Gastroesophageal sphincter (tissue), 4 donors: Measurements from ENCODE around the gene CHAC1. TPM values are rescaled to one million over a fixed set of nuclear protein-coding genes. Genes with fewer than 3 reads are reported as not detected.

Source experiments
- ATAC-seq: fragments of 150-250 bp; one replicate; pipeline ENCODE4 v1.9.1; 2016; ENCODE audit warnings: mild to moderate bottlenecking, moderate library complexity
- H3K27ac ChIP-seq, 4 donors: fragments of 200-600 bp; sonication (generic) in 3 of 4; 1 replicate in 3 of 4; 2 replicates in 1 of 4; pipeline ENCODE4 v1.5.1; 2016 to 2019
- H3K27me3 ChIP-seq: fragments of 200-600 bp; sonication (generic); one replicate; pipeline ENCODE4 v1.5.1; 2019
- H3K36me3 ChIP-seq, 2 donors: fragments of 200-600 bp; sonication (generic); one replicate each; pipeline ENCODE4 v1.5.1; 2019; ENCODE audit warnings: control low read depth in 1 of 2
- H3K4me1 ChIP-seq, 3 donors: fragments of 200-600 bp; sonication (generic); 1 replicate in 2 of 3; 2 replicates in 1 of 3; pipeline ENCODE4 v1.5.1; 2016 to 2019; ENCODE audit warnings: control low read depth in 2 of 3
- H3K4me3 ChIP-seq, 2 donors: fragments of 200-600 bp; sonication (generic); one replicate each; pipeline ENCODE4 v1.5.1; 2019; ENCODE audit warnings: mild to moderate bottlenecking in 1 of 2, moderate library complexity in 1 of 2
- H3K9me3 ChIP-seq, 3 donors: fragments of 200-600 bp; sonication (generic); one replicate each; pipeline ENCODE4 v1.5.1; 2017 to 2019; ENCODE audit warnings: control low read depth in 2 of 3
- EP300 ChIP-seq: sonication (generic); formaldehyde crosslinking; IDR thresholded peaks from one replicate; pipeline ENCODE4 v1.6.1; 2017; ENCODE audit warnings: antibody characterized with exemption, mild to moderate bottlenecking
- POLR2A ChIP-seq, 2 donors: fragments of 450-650 bp; IDR thresholded peaks; one replicate each; pipeline ENCODE4 v1.6.1; 2017; ENCODE audit warnings: antibody characterized with exemption in 2 of 2, mild to moderate bottlenecking in 2 of 2, moderate library complexity in 1 of 2
- POLR2AphosphoS5 ChIP-seq: sonication (generic); formaldehyde crosslinking; IDR thresholded peaks from one replicate; pipeline ENCODE4 v1.6.1; 2017; ENCODE audit warnings: antibody characterized with exemption
- WGBS, 2 donors: methylation state at CpG; one replicate each; pipeline ENCODE4 v1.1.5; 2018; ENCODE audit warnings: low coverage in 1 of 2; 5-methylcytosine and 5-hydroxymethylcytosine counted together
- total RNA-seq, 4 donors: library from RNA; depleted of rRNA; stranded (reverse); fragments of >200 nt; gene quantifications; one replicate each; pipeline ENCODE4 v1.1.0, GENCODE V29; 2016
- TF ChIP-seq, protein P1 (sequence below), 4 experiments: fragments of 200-600 bp in 2 of 4; fragments of 450-650 bp in 2 of 4; sonication (generic) in 1 of 4; IDR thresholded peaks; one replicate each; pipeline ENCODE4 v1.5.1; 2017 to 2019; ENCODE audit warnings: antibody characterized with exemption in 4 of 4, mild to moderate bottlenecking in 2 of 4, moderate library complexity in 2 of 4

The CHAC1 gene
- total RNA-seq, 4 donors from 2014 or later, result 0.54 to 1.8 (median 1.5) TPM

DNA sequence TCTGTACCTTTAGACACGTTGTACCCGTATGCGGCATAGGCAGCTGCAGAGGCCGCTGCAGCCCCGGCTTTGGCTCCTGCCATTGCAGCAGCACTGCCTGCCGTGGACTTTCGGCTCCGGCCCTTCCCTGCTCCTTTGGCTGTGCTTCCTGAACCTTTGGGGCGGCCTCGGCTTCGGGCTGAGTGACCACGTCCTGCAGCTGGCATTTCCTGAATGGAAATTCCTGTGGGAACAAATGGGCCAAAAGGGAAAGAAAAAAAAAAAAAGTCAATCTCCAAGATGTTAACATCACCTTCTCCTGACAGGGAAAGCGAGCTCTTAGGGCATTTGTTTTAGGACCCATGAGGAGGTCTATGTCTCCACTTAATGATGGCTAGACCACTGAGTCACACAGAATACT, 29.6 kb downstream of the CHAC1 start:
- no peak for ATAC-seq
- H3K27ac ChIP-seq, result no peak overlapping the region
- WGBS, 2 donors, result 81 to 100% methylated on average over 2 to 9 of the region's 13 CpGs

DNA sequence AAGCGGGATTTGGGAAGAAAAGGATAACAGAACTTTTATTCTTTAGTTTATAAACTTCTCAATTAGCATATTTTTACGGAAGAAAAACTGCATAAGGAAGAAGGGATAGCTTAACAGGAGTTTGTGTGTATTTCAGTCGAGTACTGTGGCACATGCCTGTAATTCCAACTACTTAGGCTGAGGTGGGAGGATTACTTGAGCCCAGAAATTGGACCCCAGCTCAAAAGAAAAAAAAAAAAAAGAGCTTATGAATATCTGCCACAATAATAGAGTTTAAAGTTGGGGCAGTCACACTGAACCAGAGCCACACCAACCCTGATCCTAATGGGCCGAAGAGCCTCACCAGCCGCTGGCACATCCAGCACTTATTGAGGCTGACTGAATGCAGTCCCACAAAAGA, 31.1 kb downstream of the CHAC1 start:
- Histone ChIP-seq H3K27ac (no peak overlapping the region), H3K4me1 (no peaks in the 10 kb centered on the region), H3K36me3 (peaks cover 0 to 97% of the 10 kb centered on the region in 2 donors), H3K4me3 (no peak overlapping the region), H3K27me3 (no peaks in the 10 kb centered on the region), H3K9me3 (no peaks in the 10 kb centered on the region)
- no peak for ATAC-seq
- 91 to 96% methylated on average over 5 of the region's 5 CpGs for WGBS, 2 donors
- TF ChIP-seq POLR2AphosphoS5 (no peak), EP300 (no peak), POLR2A (IDR thresholded peaks at IDR 0.05) (no peak)
- TF ChIP-seq, protein P1, sequence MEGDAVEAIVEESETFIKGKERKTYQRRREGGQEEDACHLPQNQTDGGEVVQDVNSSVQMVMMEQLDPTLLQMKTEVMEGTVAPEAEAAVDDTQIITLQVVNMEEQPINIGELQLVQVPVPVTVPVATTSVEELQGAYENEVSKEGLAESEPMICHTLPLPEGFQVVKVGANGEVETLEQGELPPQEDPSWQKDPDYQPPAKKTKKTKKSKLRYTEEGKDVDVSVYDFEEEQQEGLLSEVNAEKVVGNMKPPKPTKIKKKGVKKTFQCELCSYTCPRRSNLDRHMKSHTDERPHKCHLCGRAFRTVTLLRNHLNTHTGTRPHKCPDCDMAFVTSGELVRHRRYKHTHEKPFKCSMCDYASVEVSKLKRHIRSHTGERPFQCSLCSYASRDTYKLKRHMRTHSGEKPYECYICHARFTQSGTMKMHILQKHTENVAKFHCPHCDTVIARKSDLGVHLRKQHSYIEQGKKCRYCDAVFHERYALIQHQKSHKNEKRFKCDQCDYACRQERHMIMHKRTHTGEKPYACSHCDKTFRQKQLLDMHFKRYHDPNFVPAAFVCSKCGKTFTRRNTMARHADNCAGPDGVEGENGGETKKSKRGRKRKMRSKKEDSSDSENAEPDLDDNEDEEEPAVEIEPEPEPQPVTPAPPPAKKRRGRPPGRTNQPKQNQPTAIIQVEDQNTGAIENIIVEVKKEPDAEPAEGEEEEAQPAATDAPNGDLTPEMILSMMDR (IDR thresholded peaks at IDR 0.05), result no peak

More for the DNA sequence above, 29.6 kb downstream of the CHAC1 start:
- Histone ChIP-seq H3K36me3 (peaks cover 0 to 100% of the 10 kb centered on the region in 2 donors), H3K4me3 (no peak overlapping the region), H3K4me1 (no peaks in the 10 kb centered on the region), H3K27me3 (no peaks in the 10 kb centered on the region), H3K9me3 (no peaks in the 10 kb centered on the region)
- no peak for TF ChIP-seq POLR2A (IDR thresholded peaks at IDR 0.05)
- TF ChIP-seq, protein P1 (IDR thresholded peaks at IDR 0.05), result no peak
- no peak for TF ChIP-seq POLR2AphosphoS5
- no peak for TF ChIP-seq EP300

GRCh38 chr15:40984964-40985363, 31.7 kb downstream of the CHAC1 start:
- Histone ChIP-seq H3K27me3 (no peaks in the 10 kb centered on the region), H3K4me1 (no peaks in the 10 kb centered on the region), H3K9me3 (no peaks in the 10 kb centered on the region), H3K36me3 (peaks cover 0 to 95% of the 10 kb centered on the region in 2 donors), H3K4me3 (no peak overlapping the region), H3K27ac (no peak overlapping the region)
- TF ChIP-seq EP300 (no peak), POLR2AphosphoS5 (no peak), POLR2A (IDR thresholded peaks at IDR 0.05) (no peak)
- TF ChIP-seq, protein P1 (IDR thresholded peaks at IDR 0.05), result no peak
- WGBS, 2 donors, result 83 to 93% methylated on average over 2 to 3 of the region's 4 CpGs
- ATAC-seq, result no peak

DNA sequence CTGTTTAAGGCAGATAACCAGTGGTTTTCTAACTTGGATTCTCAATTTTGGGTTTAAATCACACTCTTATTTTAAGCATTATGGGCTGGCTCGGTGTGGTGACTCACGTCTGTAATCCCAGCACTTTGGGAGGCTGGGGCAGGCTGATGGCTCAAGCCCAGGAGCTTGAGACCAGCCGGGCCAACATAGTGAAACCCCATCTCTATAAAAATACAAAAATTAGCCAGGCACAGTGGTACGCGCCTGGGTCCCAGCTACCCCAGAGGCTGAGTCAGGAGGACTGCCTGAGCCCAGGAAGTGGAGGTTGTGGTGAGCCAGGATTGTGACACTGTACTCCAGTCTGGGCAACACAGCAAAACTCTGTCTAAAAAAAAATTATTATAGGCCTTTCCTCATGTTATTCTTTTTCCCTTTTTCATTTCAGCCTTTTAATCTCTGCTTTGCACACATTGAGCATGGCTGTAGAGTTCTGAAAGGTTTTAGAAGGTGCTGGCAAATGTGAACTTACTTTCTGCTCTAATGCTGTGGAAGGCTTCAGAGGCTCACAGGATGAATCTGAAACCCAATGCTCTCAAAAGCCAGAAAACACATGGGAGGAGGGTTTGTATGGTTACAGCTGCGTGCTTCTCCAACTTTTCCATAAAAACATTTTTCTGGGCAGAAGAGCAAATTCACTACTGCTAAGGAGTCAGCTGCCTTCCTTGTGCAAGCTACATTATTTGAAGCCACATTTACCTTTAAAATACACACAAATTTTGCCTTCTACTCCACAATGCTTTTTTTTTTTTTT, 32.5 kb downstream of the CHAC1 start:
- ATAC-seq, result no peak
- no peaks in the 10 kb centered on the region for H3K27me3 ChIP-seq
- peaks cover 0 to 92% of the 10 kb centered on the region in 2 donors for H3K36me3 ChIP-seq
- WGBS, 2 donors, result 87 to 88% methylated on average over 3 to 6 of the region's 6 CpGs
- no peaks in the 10 kb centered on the region for H3K9me3 ChIP-seq
- H3K4me1 ChIP-seq, result no peaks in the 10 kb centered on the region
- no peak for TF ChIP-seq POLR2A (IDR thresholded peaks at IDR 0.05)
- TF ChIP-seq, protein P1 (IDR thresholded peaks at IDR 0.05), result no peak
- no peak for TF ChIP-seq EP300
- TF ChIP-seq POLR2AphosphoS5, result no peak
- no peak overlapping the region for H3K4me3 ChIP-seq
- H3K27ac ChIP-seq, result no peak overlapping the region

DNA sequence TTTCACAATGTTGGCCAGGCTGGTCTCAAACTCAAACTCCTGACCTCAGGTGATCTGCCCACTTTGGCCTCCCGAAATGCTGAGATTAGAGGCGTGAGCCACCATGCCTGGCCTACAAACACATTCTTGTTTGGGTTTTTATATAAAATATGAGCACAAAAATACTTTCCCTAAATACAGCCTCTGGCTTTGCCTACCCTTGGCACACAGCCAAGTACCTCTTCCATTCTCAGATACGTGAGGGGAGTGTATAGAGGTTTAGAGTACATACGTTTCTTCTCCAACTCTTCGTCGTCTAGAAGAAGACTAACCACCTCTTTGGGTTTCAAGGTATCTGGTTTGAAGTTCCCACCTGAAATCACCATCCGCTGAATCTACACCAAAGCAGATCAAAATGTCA, 33.5 kb downstream of the CHAC1 start:
- H3K27ac ChIP-seq, result no peak overlapping the region
- peaks cover 0 to 90% of the 10 kb centered on the region in 2 donors for H3K36me3 ChIP-seq
- H3K4me3 ChIP-seq, result no peak overlapping the region
- ATAC-seq, result no peak
- WGBS, 2 donors, result 73 to 74% methylated on average over 7 of the region's 7 CpGs
- H3K9me3 ChIP-seq, result no peaks in the 10 kb centered on the region
- TF ChIP-seq EP300 (no peak), POLR2AphosphoS5 (no peak), POLR2A (IDR thresholded peaks at IDR 0.05) (no peak)
- no peaks in the 10 kb centered on the region for H3K27me3 ChIP-seq
- H3K4me1 ChIP-seq, result peaks cover 0 to 2% (median 0%) of the 10 kb centered on the region in 3 donors
